Measurements from ENCODE around the gene GPR39. TPM values are rescaled to one million over a fixed set of nuclear protein-coding genes. Genes with fewer than 3 reads are reported as not detected.
A peak's percentile ranks its signal among the peaks of the same experiment; 100 is the strongest.

Gene GPR39
- total RNA-seq, 2 donors from 2014 or later, result 12.3 to 14.6 TPM

DNA sequence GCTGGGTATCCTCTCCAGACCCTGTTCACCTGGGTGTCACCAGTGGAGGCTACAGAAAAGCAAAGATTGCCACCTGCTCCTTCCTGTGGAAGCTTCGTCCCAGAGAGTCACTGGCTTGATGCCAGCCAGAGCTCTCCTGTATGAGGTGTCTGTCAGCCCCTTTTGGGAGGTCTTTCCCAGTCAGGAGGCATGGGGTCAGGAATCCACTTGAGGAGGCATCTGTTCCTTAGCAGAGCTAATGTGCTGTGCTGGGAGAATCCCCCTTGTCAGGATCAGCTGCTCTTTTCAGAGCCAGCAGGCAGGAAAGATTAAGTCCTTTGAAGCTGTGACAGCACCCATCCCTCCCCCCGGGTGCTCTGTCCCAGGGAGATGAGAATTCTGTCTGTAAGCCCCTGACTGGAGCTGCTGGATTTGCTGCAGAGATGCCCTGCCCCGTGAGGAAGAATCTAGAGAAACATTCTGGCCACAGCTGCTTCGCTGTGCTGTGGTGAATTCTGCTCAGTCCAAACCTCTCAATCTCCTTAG, 121.8 kb downstream of the GPR39 start:
- Histone ChIP-seq H3K27ac (no peak overlapping the region), H3K36me3 (no peaks in the 10 kb centered on the region), H3K27me3 (no peaks in the 10 kb centered on the region), H3K4me3 (no peak overlapping the region), H3K9ac (ENCODE audit: low read depth in 2 of 2, low read length in 2 of 2) (no peak overlapping the region), H3K9me3 (no peaks in the 10 kb centered on the region), H3K4me1 (no peaks in the 10 kb centered on the region)
- TF ChIP-seq, protein P1, sequence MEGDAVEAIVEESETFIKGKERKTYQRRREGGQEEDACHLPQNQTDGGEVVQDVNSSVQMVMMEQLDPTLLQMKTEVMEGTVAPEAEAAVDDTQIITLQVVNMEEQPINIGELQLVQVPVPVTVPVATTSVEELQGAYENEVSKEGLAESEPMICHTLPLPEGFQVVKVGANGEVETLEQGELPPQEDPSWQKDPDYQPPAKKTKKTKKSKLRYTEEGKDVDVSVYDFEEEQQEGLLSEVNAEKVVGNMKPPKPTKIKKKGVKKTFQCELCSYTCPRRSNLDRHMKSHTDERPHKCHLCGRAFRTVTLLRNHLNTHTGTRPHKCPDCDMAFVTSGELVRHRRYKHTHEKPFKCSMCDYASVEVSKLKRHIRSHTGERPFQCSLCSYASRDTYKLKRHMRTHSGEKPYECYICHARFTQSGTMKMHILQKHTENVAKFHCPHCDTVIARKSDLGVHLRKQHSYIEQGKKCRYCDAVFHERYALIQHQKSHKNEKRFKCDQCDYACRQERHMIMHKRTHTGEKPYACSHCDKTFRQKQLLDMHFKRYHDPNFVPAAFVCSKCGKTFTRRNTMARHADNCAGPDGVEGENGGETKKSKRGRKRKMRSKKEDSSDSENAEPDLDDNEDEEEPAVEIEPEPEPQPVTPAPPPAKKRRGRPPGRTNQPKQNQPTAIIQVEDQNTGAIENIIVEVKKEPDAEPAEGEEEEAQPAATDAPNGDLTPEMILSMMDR (IDR thresholded peaks at IDR 0.05), result no peak
- intact Hi-C loops (cut with DNase I), result no loop called here
- DNase-seq, result no peak

DNA sequence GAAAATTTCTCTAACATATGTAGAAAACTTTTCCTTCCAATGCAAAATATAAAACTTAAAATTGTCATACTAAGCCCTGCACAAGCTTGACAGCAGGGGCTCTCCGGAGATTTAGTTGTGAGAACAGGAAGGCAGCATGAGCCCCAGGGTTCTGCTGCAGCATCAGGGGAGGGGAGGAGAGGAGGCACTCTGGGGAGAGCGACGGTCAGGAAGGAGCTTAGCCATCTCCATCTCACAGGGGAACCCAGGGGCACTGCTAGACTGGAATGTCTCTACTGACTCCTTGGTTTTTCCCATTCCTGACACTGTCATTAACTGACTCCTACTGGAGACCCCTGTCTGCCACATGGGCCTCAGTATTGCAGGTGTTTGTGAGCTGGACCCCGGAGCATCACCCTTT, 123.6 kb downstream of the GPR39 start:
- Histone ChIP-seq H3K9me3 (no peaks in the 10 kb centered on the region), H3K4me1 (no peaks in the 10 kb centered on the region), H3K9ac (ENCODE audit: low read depth in 2 of 2, low read length in 2 of 2) (no peak overlapping the region), H3K4me3 (no peak overlapping the region), H3K36me3 (no peaks in the 10 kb centered on the region), H3K27ac (no peak overlapping the region), H3K27me3 (no peaks in the 10 kb centered on the region)
- intact Hi-C loops (cut with DNase I), result loop anchor here (10.0 kb wide), 1 partner anchor 1025 kb away; the partner anchor contains the start of gene NCKAP5
- TF ChIP-seq, protein P1 (IDR thresholded peaks at IDR 0.05), result no peak
- DNase-seq, result no peak

DNA sequence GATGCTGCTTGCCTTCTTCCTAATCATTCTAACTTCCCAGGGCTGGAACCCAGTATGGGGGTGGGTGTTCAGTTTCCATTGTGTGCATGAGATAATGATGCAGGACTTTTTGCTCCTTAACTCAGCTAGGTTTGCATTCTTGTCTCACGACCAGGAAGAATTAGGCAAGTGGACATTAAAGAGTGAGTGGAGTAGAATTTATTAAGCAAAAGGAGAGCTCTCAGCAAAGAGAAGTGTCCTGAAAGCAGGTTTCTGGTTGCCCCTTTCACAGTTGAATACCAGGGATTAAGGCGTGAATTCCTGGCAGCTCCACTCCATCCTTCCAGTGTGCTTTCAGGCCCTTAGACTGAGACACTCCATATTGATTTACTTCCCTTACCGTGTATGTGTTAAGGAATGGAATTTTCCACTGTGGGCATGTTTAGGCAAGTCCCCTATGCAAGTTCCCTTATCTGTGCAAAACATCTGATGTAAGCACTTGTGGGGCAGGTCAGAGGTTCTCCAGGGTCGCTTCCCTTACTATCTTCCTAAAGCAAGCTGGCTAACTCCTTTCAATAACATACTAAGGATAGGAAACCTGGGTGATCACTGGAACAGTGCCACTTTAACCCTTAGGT, 126.5 kb downstream of the GPR39 start:
- Histone ChIP-seq H3K36me3 (no peaks in the 10 kb centered on the region), H3K27me3 (no peaks in the 10 kb centered on the region), H3K4me1 (no peaks in the 10 kb centered on the region), H3K9me3 (no peaks in the 10 kb centered on the region), H3K4me3 (no peak overlapping the region), H3K9ac (ENCODE audit: low read depth in 2 of 2, low read length in 2 of 2) (no peak overlapping the region), H3K27ac (no peak overlapping the region)
- no peak for DNase-seq
- TF ChIP-seq, protein P1 (IDR thresholded peaks at IDR 0.05), result no peak
- intact Hi-C loops (cut with DNase I), result loop anchor here (10.0 kb wide), 1 partner anchor 1022 kb away; the partner anchor contains the start of gene NCKAP5

DNA sequence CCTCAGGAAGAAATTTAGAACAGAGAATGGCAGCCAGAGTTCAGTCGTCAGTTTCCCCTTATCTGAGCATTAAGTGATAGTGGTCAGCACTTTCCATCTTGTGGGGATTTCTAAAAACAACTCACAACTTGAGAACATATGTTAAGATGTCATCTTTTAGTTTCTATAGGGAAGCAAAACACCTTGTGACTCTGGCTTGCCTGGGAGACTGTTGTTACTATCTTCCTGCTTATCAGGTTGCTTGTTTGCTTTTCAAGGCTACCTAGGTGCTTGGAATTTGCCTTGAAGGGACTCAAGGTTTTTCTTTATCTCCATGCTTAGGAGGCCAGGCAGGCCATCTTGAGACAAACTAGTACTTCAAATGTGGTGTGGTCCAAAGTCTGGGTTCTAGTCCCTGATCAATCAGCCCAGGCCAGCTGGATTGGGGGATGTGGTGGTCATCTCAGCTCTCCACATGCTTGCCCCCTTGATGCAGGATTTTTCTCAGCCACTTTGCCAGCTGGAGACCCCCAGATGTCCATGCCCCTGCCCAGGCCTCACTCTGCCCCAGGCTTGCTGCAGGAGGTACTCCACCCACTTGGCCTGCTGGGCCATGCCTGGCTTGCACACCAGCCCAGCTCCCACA, 127.5 kb downstream of the GPR39 start:
- no peak overlapping the region for H3K4me3 ChIP-seq
- H3K9me3 ChIP-seq, result no peaks in the 10 kb centered on the region
- no peaks in the 10 kb centered on the region for H3K27me3 ChIP-seq
- intact Hi-C loops (cut with DNase I), result loop anchor here (10.0 kb wide), 1 partner anchor 1021 kb away; the partner anchor contains the start of gene NCKAP5
- no peak overlapping the region for H3K9ac ChIP-seq (ENCODE audit: low read depth in 2 of 2, low read length in 2 of 2)
- no peaks in the 10 kb centered on the region for H3K36me3 ChIP-seq
- no peaks in the 10 kb centered on the region for H3K4me1 ChIP-seq
- no peak for DNase-seq
- no peak overlapping the region for H3K27ac ChIP-seq
- TF ChIP-seq, protein P1 (IDR thresholded peaks at IDR 0.05), result no peak

DNA sequence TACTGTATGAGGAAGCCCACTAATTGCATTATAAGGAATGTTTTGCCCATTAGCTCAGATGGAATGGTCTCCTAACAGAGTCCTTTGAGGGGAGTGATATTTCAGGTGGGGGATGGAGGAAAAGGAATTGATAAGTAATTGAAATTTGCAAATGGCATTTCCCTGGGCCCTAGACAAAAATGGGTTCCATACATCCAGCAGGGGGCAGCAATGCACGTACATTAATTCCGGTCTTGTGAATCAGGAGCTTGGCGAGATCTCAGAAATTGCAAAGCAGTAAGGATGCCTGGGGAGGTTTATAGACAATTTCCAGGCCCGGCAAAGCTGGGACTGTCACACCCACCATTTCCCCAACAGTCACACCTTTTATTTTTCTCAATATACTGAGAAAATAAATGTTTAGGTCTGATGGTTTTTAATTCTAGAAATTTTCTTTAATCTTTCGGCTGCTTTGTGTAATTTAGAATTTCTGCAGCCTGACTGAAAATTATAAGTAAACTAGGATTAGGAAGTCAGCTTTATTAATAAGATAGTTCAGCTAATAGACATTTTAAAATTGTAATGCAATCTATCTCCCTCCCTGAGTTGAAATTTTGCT, 130.6 kb downstream of the GPR39 start:
- peak; percentile 78 for DNase-seq
- H3K9me3 ChIP-seq, result no peaks in the 10 kb centered on the region
- TF ChIP-seq, protein P1 (IDR thresholded peaks at IDR 0.05), result peak; percentile 65
- H3K27ac ChIP-seq, result no peak overlapping the region
- no peaks in the 10 kb centered on the region for H3K36me3 ChIP-seq
- H3K9ac ChIP-seq (ENCODE audit: low read depth in 2 of 2, low read length in 2 of 2), result no peak overlapping the region
- no peaks in the 10 kb centered on the region for H3K4me1 ChIP-seq
- H3K4me3 ChIP-seq, result no peak overlapping the region
- intact Hi-C loops (cut with DNase I), result loop anchor here (2.0 to 10.0 kb wide), 2 partner anchors 626 to 1018 kb away; partner anchors contain the start of gene NCKAP5
- no peaks in the 10 kb centered on the region for H3K27me3 ChIP-seq

Measured in colonic mucosa (tissue), 4 donors.